K562 (cell line): ENCODE measurements around the gene USP20. TPM values are rescaled to one million over a fixed set of nuclear protein-coding genes. Genes with fewer than 3 reads are reported as not detected.
A peak's percentile ranks its signal among the peaks of the same experiment; 100 is the strongest.

Source experiments
- DDX20 ChIP-seq: fragments of 450-650 bp; IDR thresholded peaks from 2 replicates; pipeline ENCODE4 v1.6.1; 2016; ENCODE audit warnings: missing genetic modification characterization, low read depth, mild to moderate bottlenecking, missing compliant biosample characterization, moderate library complexity
- EP300 ChIP-seq: IDR thresholded peaks from 2 replicates; pipeline ENCODE4 v1.6.1; 2012; ENCODE audit warnings: low read length, improper control_type of control experiment
- HCFC1 ChIP-seq: IDR thresholded peaks from 2 replicates; pipeline ENCODE4 v1.6.1; 2012; ENCODE audit warnings: low read depth, low read length, improper control_type of control experiment
- JUN ChIP-seq, 2 experiments: sonication (generic) in 1 of 2; formaldehyde crosslinking in 1 of 2; IDR thresholded peaks; 2 replicates each; pipeline versions ENCODE4 v1.6.1 to v1.8.0; 2012 to 2022; ENCODE audit warnings: borderline replicate concordance in 2 of 2, mild to moderate bottlenecking in 2 of 2, improper control_type of control experiment in 1 of 2, low read depth in 1 of 2, low read length in 1 of 2, missing genetic modification reagents in 1 of 2
- RAD21 ChIP-seq, 2 experiments: fragments of 250-450 bp in 1 of 2; fragments of 450-650 bp in 1 of 2; sonication (Bioruptor Pico) in 1 of 2; formaldehyde crosslinking in 1 of 2; IDR thresholded peaks in 1 of 2; conservative IDR thresholded peaks in 1 of 2; 2 replicates each; pipeline versions ENCODE4 v1.4.0 to v1.8.0; 2020 to 2022; ENCODE audit warnings: mild to moderate bottlenecking in 2 of 2, moderate library complexity in 1 of 2
- SMAD2 ChIP-seq: fragments of 150-350 bp; IDR thresholded peaks from 2 replicates; pipeline ENCODE4 v1.6.1; 2014; ENCODE audit warnings: low read depth, mild to moderate bottlenecking, low read length
- SMC3 ChIP-seq: conservative IDR thresholded peaks from 2 replicates; pipeline ENCODE4 v1.6.1; 2011; ENCODE audit warnings: low read depth, low read length, improper control_type of control experiment; ENCODE audit not compliant: insufficient read depth
- STAG1 ChIP-seq: sonication (generic); formaldehyde crosslinking; IDR thresholded peaks from 2 replicates; pipeline ENCODE4 v1.5.0; 2020; ENCODE audit warnings: missing genetic modification reagents, borderline replicate concordance
- ZNF347 ChIP-seq: fragments of 450-650 bp; formaldehyde crosslinking; IDR thresholded peaks from 2 replicates; pipeline ENCODE4 v1.4.0; 2020; ENCODE audit warnings: low read depth, mild to moderate bottlenecking, moderate library complexity
- ZNF79 ChIP-seq: fragments of 250-450 bp; sonication (Bioruptor Pico); IDR thresholded peaks from 2 replicates; pipeline ENCODE4 v1.4.0; 2020; ENCODE audit warnings: low read depth, mild to moderate bottlenecking, moderate library complexity
- polyA plus RNA-seq, 8 experiments: library from polyadenylated mRNA; depleted of rRNA in 4 of 8; stranded (reverse) in 5 of 8; unstranded in 3 of 8; fragments of >200 nt; fragmentation: Nextera tagmentation in 2 of 8; fragmentation: Illumina TruSeq in 1 of 8; extraction: Ambion mirVana in 2 of 8; extraction: Trizol in 1 of 8; gene quantifications; 2 replicates each; pipeline versions ENCODE4 v1.2.1 to v1.2.3, GENCODE V29; 2011 to 2014; ENCODE audit warnings: inconsistent platforms in 1 of 8, missing spikeins in 1 of 8
- total RNA-seq, 7 experiments: library from RNA; depleted of rRNA in 6 of 7; stranded (reverse); fragments of >200 nt in 6 of 7; fragmentation: Illumina TruSeq in 2 of 7; extraction: Trizol in 2 of 7; gene quantifications; 2 replicates each; pipeline versions ENCODE4 v1.2.1 to v1.2.3, GENCODE V29; 2011 to 2021; ENCODE audit warnings: low replicate concordance in 1 of 7
- TF ChIP-seq, protein P1 (sequence below), 2 experiments: fragments of 450-650 bp; IDR thresholded peaks; 2 replicates each; pipeline ENCODE4 v1.6.1; 2016; ENCODE audit warnings: mild to moderate bottlenecking in 2 of 2, borderline replicate concordance in 1 of 2, low read depth in 1 of 2, moderate library complexity in 1 of 2
- TF ChIP-seq, protein P2 (sequence below): sonication (generic); formaldehyde crosslinking; IDR thresholded peaks from 2 replicates; pipeline ENCODE4 v1.8.0; 2022; ENCODE audit warnings: mild to moderate bottlenecking, missing genetic modification reagents, borderline replicate concordance

USP20 gene
- total and polyA plus RNA-seq, 9 of the 15 experiments (the other 6 are each of a cell fraction or from before 2014, with no cell fraction given): 1.9 to 136 (median 49.1) TPM

DNA sequence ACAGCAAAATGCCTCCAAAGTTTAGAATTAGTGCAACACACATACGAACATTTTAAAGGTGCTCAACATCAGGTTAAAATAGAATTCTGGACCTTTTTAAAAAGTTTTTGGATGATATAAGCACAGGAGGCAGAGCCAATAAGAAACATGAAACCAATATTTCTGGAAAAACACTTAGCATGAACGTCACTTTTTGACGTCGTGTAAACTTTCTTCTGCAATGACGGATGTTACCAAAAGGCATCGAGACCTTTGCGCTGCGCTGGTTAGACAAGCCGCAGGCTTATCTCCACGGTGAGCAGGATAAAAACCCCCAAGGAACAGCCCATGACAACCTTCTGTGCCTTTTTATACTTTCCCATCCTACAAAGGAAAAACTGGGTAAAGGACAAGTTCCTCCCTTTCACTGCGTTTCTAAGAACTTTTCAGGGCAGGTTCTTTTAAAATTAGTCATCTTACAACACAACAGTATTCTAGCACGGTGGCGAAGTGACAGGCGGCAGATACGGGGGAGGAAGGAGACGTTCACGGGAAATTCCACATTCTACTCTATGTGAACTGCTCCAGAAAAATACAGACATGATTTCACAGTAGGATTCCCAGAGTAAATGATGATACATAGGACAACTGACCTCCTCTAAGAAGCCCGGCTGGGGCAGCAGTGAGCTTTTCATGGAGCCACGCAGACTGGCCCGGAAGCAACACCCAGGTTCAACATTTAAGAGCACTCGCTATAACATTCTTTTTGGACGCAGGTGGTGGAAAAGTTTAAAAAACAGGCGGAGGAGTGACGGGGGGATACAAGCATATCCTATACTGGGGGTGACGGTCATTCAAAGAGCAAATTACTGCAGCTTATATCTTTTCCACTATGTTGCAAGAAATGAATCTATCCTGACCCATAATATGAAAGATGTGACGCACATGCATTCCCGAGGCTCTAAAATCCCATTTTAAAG is 52.4 kb downstream of the USP20 start (continued):
- TF ChIP-seq ZNF79 (CRISPR knock-in tag): no peak
- peak; percentile 28; the same call in 1 of the 2 replicates for TF ChIP-seq SMC3
- TF ChIP-seq DDX20 (tag): no peak
- no peak for TF ChIP-seq ZNF347 (CRISPR knock-in tag)
- peak; percentile 53 for TF ChIP-seq EP300
- no peak for TF ChIP-seq STAG1 (CRISPR knock-in tag)
- TF ChIP-seq, protein P1, sequence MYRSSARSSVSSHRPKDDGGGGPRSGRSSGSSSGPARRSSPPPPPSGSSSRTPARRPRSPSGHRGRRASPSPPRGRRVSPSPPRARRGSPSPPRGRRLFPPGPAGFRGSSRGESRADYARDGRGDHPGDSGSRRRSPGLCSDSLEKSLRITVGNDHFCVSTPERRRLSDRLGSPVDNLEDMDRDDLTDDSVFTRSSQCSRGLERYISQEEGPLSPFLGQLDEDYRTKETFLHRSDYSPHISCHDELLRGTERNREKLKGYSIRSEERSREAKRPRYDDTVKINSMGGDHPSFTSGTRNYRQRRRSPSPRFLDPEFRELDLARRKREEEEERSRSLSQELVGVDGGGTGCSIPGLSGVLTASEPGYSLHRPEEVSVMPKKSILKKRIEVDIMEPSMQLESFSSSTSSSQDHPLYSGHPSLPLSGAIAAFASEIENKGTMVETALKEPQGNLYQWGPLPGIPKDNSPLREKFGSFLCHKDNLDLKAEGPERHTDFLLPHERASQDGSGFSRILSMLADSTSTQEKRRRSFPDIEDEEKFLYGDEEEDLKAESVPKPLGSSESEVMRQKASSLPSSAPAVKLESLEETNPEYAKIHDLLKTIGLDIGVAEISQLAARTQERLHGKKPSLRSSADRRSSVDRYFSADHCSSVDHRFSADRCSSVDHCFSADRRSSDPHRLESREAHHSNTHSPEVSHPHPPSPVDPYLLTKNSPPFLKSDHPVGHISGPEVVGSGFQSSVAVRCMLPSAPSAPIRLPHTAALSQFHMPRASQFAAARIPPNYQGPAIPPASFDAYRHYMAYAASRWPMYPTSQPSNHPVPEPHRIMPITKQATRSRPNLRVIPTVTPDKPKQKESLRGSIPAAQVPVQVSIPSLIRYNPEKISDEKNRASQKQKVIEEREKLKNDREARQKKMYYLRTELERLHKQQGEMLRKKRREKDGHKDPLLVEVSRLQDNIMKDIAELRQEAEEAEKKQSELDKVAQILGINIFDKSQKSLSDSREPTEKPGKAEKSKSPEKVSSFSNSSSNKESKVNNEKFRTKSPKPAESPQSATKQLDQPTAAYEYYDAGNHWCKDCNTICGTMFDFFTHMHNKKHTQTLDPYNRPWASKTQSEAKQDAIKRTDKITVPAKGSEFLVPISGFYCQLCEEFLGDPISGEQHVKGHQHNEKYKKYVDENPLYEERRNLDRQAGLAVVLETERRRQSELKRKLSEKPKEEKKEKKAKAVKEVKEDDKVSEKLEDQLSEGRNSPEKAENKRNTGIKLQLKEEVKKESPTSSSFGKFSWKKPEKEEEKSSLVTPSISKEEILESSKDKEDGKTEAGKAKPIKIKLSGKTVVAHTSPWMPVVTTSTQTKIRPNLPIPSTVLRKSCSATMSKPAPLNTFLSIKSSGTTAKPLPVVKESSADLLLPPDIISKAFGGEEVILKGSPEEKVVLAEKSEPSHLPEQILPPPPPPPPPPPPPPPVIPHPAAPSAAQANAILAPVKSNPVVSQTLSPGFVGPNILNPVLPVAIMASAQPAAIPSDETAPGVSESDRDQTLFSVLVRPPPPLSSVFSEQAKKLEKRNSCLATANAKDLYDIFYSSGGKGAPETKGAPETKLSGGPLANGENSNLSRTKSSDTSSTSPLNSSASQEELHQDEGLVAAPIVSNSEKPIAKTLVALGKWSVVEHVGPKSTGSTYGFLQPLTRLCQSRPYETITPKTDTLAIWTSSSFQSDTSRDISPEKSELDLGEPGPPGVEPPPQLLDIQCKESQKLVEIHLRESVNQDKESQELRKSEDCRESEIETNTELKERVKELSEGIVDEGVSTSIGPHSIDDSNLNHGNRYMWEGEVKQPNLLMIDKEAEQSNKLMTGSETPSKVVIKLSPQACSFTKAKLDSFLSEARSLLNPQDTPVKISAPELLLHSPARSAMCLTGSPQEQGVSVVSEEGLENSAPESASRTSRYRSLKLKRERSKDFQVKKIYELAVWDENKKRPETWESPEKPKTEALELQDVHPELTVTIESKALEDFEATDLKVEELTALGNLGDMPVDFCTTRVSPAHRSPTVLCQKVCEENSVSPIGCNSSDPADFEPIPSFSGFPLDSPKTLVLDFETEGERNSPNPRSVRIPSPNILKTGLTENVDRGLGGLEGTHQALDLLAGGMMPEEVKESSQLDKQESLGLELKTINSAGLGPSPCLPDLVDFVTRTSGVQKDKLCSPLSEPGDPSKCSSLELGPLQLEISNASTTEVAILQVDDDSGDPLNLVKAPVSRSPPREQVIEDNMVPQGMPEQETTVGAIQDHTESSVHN (IDR thresholded peaks at IDR 0.05; ENCODE audit: borderline replicate concordance in 1 of 2, low read depth in 1 of 2): no peak
- TF ChIP-seq RAD21 (CRISPR knock-in tag; conservative IDR thresholded peaks at IDR 0.05 in 1 of 2, IDR thresholded peaks at IDR 0.05 in 1 of 2): peak; percentile 68 to 72
- TF ChIP-seq, protein P2, sequence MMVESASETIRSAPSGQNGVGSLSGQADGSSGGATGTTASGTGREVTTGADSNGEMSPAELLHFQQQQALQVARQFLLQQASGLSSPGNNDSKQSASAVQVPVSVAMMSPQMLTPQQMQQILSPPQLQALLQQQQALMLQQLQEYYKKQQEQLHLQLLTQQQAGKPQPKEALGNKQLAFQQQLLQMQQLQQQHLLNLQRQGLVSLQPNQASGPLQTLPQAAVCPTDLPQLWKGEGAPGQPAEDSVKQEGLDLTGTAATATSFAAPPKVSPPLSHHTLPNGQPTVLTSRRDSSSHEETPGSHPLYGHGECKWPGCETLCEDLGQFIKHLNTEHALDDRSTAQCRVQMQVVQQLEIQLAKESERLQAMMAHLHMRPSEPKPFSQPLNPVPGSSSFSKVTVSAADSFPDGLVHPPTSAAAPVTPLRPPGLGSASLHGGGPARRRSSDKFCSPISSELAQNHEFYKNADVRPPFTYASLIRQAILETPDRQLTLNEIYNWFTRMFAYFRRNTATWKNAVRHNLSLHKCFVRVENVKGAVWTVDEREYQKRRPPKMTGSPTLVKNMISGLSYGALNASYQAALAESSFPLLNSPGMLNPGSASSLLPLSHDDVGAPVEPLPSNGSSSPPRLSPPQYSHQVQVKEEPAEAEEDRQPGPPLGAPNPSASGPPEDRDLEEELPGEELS (CRISPR knock-in tag): no peak
- 0 out of 2 replicates have a peak, but pooled peaks have one; percentile 44 for TF ChIP-seq HCFC1
- TF ChIP-seq SMAD2: no peak
- TF ChIP-seq JUN (IDR thresholded peaks at IDR 0.05; ENCODE audit: borderline replicate concordance, low read depth, low read length): peak; percentile 57; the same call in 1 of the 2 replicates
- no peak for TF ChIP-seq JUN (CRISPR knock-in tag; IDR thresholded peaks at IDR 0.05; ENCODE audit: borderline replicate concordance)
